Mammary epithelial cell (primary cell): ENCODE measurements around the gene PUS7.
"Not testable (repeated sequence)": the region's sequence is repeated elsewhere in the genome, so short reads cannot be mapped to it uniquely, and the experiment has no call there.

Experiments used
- EZH2 ChIP-seq: IDR thresholded peaks from 2 replicates; pipeline ENCODE4 v1.6.1; 2012; ENCODE audit warnings: low read length, inconsistent platforms, borderline replicate concordance
- TF ChIP-seq, protein P1 (sequence below), 2 donors: IDR thresholded peaks in 1 of 2; conservative IDR thresholded peaks in 1 of 2; 2 replicates each; pipeline ENCODE4 v1.5.1; 2011 to 2012; ENCODE audit warnings: inconsistent platforms in 2 of 2, low read length in 2 of 2, mild to moderate bottlenecking in 2 of 2, control low read depth in 1 of 2, low read depth in 1 of 2; ENCODE audit not compliant: insufficient read depth in 1 of 2; ENCODE audit errors: extremely low read depth in 1 of 2

DNA sequence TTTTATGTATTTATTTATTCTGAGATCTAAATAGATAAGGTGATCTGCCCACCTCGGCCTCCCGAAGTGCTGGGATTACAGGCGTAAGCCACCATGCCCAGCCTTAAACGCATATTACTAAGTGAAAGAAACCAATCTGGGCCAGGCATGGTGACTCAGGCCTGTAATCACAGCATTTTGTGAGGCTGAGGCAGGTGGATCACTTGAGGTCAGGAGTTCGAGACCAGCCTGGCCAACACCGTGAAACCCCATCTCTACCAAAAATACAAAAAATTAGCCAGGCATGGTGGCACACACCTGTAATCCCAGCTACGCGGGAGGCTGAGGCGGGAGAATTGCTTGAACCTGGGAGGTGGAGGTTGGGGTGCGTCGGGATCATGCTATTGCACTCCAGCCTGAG is 2.4 kb upstream of the PUS7 start:
- TF ChIP-seq, protein P1, sequence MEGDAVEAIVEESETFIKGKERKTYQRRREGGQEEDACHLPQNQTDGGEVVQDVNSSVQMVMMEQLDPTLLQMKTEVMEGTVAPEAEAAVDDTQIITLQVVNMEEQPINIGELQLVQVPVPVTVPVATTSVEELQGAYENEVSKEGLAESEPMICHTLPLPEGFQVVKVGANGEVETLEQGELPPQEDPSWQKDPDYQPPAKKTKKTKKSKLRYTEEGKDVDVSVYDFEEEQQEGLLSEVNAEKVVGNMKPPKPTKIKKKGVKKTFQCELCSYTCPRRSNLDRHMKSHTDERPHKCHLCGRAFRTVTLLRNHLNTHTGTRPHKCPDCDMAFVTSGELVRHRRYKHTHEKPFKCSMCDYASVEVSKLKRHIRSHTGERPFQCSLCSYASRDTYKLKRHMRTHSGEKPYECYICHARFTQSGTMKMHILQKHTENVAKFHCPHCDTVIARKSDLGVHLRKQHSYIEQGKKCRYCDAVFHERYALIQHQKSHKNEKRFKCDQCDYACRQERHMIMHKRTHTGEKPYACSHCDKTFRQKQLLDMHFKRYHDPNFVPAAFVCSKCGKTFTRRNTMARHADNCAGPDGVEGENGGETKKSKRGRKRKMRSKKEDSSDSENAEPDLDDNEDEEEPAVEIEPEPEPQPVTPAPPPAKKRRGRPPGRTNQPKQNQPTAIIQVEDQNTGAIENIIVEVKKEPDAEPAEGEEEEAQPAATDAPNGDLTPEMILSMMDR (conservative IDR thresholded peaks at IDR 0.05 in 1 of 2, IDR thresholded peaks at IDR 0.05 in 1 of 2; ENCODE audit: extremely low read depth in 1 of 2, insufficient read depth in 1 of 2, low read depth in 1 of 2, low read length in 2 of 2): not testable (repeated sequence)
- not testable (repeated sequence) for TF ChIP-seq EZH2
